B cell (primary cell): ENCODE measurements around the gene CIITA. TPM values are rescaled to one million over a fixed set of nuclear protein-coding genes. Genes with fewer than 3 reads are reported as not detected.

ENCODE experiments used
- ATAC-seq: fragments of 200-7000 bp; cut with Tn5 transposase; one replicate; pipeline ENCODE4 v1.10.0; 2021; ENCODE audit warnings: low read depth, mild to moderate bottlenecking, moderate number of reproducible peaks, moderate library complexity
- CTCF ChIA-PET: fragments of 350-600 bp; sonication (Branson Sonifier 250); formaldehyde crosslinking; loops from one replicate; lab custom pipeline; 2021; ENCODE audit warnings: antibody characterized with exemption, inconsistent platforms; lab: Charles Lee
- POLR2A ChIA-PET: fragments of 350-600 bp; sonication (Branson Sonifier 250); formaldehyde crosslinking; loops from one replicate; lab custom pipeline; 2021; ENCODE audit warnings: antibody characterized with exemption; lab: Charles Lee
- DNase-seq: peaks from one replicate; pipeline ENCODE4 v3.0.0; 2013
- H2AFZ ChIP-seq: 2 replicates; pipeline ENCODE4 v1.6.1; 2012; ENCODE audit warnings: mild to moderate bottlenecking, low read depth, low read length; ENCODE audit not compliant: insufficient read depth, poor library complexity, severe bottlenecking
- H3K27ac ChIP-seq, 2 donors: 1 replicate in 1 of 2; 2 replicates in 1 of 2; pipeline ENCODE4 v1.5.1; 2012 to 2013; ENCODE audit warnings: low read length in 2 of 2, mild to moderate bottlenecking in 2 of 2, moderate library complexity in 1 of 2
- H3K27me3 ChIP-seq, 4 experiments: fragments of 200-600 bp in 1 of 4; sonication (generic) in 1 of 4; replicated peaks in 1 of 4; 1 replicate in 2 of 4; 2 replicates in 2 of 4; pipeline versions ENCODE4 v1.6.1 to v1.7.0; 2013 to 2016; ENCODE audit warnings: low read length in 3 of 4, mild to moderate bottlenecking in 2 of 4, mixed read lengths in 1 of 4, moderate library complexity in 1 of 4; ENCODE audit not compliant: insufficient read depth in 4 of 4, control insufficient read depth in 3 of 4; ENCODE audit errors: control extremely low read depth in 1 of 4
- H3K36me3 ChIP-seq, 2 experiments: replicated peaks in 1 of 2; 1 replicate in 1 of 2; 2 replicates in 1 of 2; pipeline versions ENCODE4 v1.6.1 to v1.7.1; 2013; ENCODE audit warnings: low read length in 1 of 2; ENCODE audit not compliant: insufficient read depth in 2 of 2, control insufficient read depth in 1 of 2; ENCODE audit errors: control extremely low read depth in 1 of 2, extremely low read depth in 1 of 2
- H3K4me1 ChIP-seq, 2 donors: fragments of 200-600 bp in 1 of 2; sonication (generic) in 1 of 2; 1 replicate in 1 of 2; 2 replicates in 1 of 2; pipeline versions ENCODE4 v1.5.1 to v1.6.1; 2013 to 2017; ENCODE audit warnings: low read length in 2 of 2; ENCODE audit not compliant: control insufficient read depth in 2 of 2, insufficient read depth in 2 of 2
- H3K4me2 ChIP-seq: replicated peaks from 2 replicates; pipeline ENCODE3; 2012; ENCODE audit warnings: mild to moderate bottlenecking, low read depth, low read length; ENCODE audit not compliant: poor library complexity, severe bottlenecking
- H3K4me3 ChIP-seq, 5 experiments: fragments of 200-600 bp in 1 of 5; sonication (generic) in 1 of 5; 1 replicate in 3 of 5; 2 replicates in 2 of 5; pipeline versions ENCODE4 v1.5.1 to v1.7.0; 2011 to 2016; ENCODE audit warnings: low read length in 4 of 5, mild to moderate bottlenecking in 4 of 5, low read depth in 2 of 5, control low read depth in 1 of 5, moderate library complexity in 1 of 5; ENCODE audit not compliant: insufficient read depth in 1 of 5; ENCODE audit errors: control extremely low read depth in 1 of 5, extremely low read depth in 1 of 5
- H3K79me2 ChIP-seq: fragments of 200-600 bp; sonication (generic); one replicate; pipeline ENCODE4 v1.6.0; 2016; ENCODE audit warnings: low read length; ENCODE audit not compliant: control insufficient read depth, insufficient read depth
- H3K9ac ChIP-seq: fragments of 200-600 bp; sonication (generic); 2 replicates; pipeline ENCODE4 v1.6.1; 2017; ENCODE audit warnings: mild to moderate bottlenecking, low read length, moderate library complexity
- H3K9me3 ChIP-seq, 3 donors: one replicate each; pipeline versions ENCODE4 v1.6.1 to v1.7.1; 2013; ENCODE audit warnings: low read length in 2 of 3; ENCODE audit not compliant: control insufficient read depth in 2 of 3, insufficient read depth in 1 of 3; ENCODE audit errors: control extremely low read depth in 1 of 3
- H4K20me1 ChIP-seq: 2 replicates; pipeline ENCODE4 v1.6.0; 2012; ENCODE audit warnings: mild to moderate bottlenecking, low read length; ENCODE audit not compliant: insufficient read depth, control insufficient read depth, poor library complexity, severe bottlenecking
- H3K27ac Mint-ChIP-seq: one replicate; pipeline ENCODE4 v1.8.0; 2021; ENCODE audit warnings: mixed read lengths
- H3K27me3 Mint-ChIP-seq: one replicate; pipeline ENCODE4 v1.8.0; 2021; ENCODE audit warnings: mixed read lengths
- H3K4me1 Mint-ChIP-seq: one replicate; pipeline ENCODE4 v1.8.0; 2021; ENCODE audit warnings: mixed read lengths
- H3K4me3 Mint-ChIP-seq: one replicate; pipeline ENCODE4 v1.8.0; 2021; ENCODE audit warnings: mixed read lengths
- H3K9me3 Mint-ChIP-seq: one replicate; pipeline ENCODE4 v1.8.0; 2022; ENCODE audit warnings: mixed read lengths; ENCODE audit not compliant: insufficient read depth
- CTCF ChIP-seq: fragments of 200-600 bp; IDR thresholded peaks from one replicate; pipeline ENCODE4 v1.8.0; 2022; ENCODE audit warnings: antibody characterized with exemption, mild to moderate bottlenecking
- EZH2 ChIP-seq: IDR thresholded peaks from 2 replicates; pipeline ENCODE4 v1.6.1; 2012; ENCODE audit warnings: borderline replicate concordance, low read depth, mild to moderate bottlenecking, moderate library complexity, low read length; ENCODE audit not compliant: insufficient read depth, poor library complexity, severe bottlenecking
- WGBS: methylation state at CpG from one replicate; pipeline ENCODE4 v1.1.5; 2013; ENCODE audit warnings: missing lambda C conversion rate; ENCODE audit not compliant: insufficient coverage; 5-methylcytosine and 5-hydroxymethylcytosine counted together
- intact Hi-C: fragments of 100-400 bp; cut with micrococcal nuclease; formaldehyde crosslinking; loops from one replicate; pipeline ENCODE4 v1.10.0; 2022
- polyA plus RNA-seq: library from polyadenylated mRNA; depleted of rRNA; stranded (reverse); fragments of >200 nt; gene quantifications from 2 replicates; pipeline ENCODE4 v1.2.3, GENCODE V29; 2012
- total RNA-seq, 2 donors: library from RNA; stranded (reverse); fragments of 120-200 nt in 1 of 2; gene quantifications; 1 replicate in 1 of 2; 2 replicates in 1 of 2; pipeline versions ENCODE4 v1.2.3 to v1.2.4, GENCODE V29; 2013 to 2022

Gene CIITA
- total and polyA plus RNA-seq, 2 donors (not counting 1 experiment from before 2014, with no cell fraction given), result 632 to 719 TPM

GRCh38 chr16:10849736-10850477 lies 27.1 kb upstream of the CIITA start:
- Histone ChIP-seq H3K27me3 (no peaks in the 10 kb centered on the region), H3K4me3 (no peak overlapping the region), H3K36me3 (no peaks in the 10 kb centered on the region), H3K9me3 (no peaks in the 10 kb centered on the region), H3K27ac (no peak overlapping the region), H3K4me1 (peaks cover 26 to 39% of the 10 kb centered on the region in 2 donors), H4K20me1 (no peaks in the 10 kb centered on the region), H3K4me2 (no peak overlapping the region), H3K79me2 (no peaks in the 10 kb centered on the region), H2AFZ (no peak overlapping the region), H3K9ac (no peak overlapping the region)
- H3K4me1 Mint-ChIP-seq, result peaks cover 59% of the 10 kb centered on the region
- no peak overlapping the region for H3K4me3 Mint-ChIP-seq
- H3K9me3 Mint-ChIP-seq, result no peaks in the 10 kb centered on the region
- CTCF ChIA-PET, result interaction anchor here (0.7 to 1.5 kb wide), 4 partner anchors 11 to 20 kb away, joined by 3 to 4 read pairs (median 3); no protein-coding TSS in a partner anchor
- H3K27me3 Mint-ChIP-seq, result no peaks in the 10 kb centered on the region
- ATAC-seq, result no peak
- no peak for TF ChIP-seq CTCF
- no peak for TF ChIP-seq EZH2
- no peak overlapping the region for H3K27ac Mint-ChIP-seq
- no peak for DNase-seq
- POLR2A ChIA-PET, result interaction anchor here (0.7 kb wide), 2 partner anchors 28 to 61 kb away, joined by 5 to 12 read pairs; no protein-coding TSS in a partner anchor
- intact Hi-C loops, result no loop called here
- WGBS, result 88% methylated on average over 4 of the region's 7 CpGs

GRCh38 chr16:10850478-10850850 lies 26.5 kb upstream of the CIITA start:
- no peak overlapping the region for H3K4me3 Mint-ChIP-seq
- peaks cover 59% of the 10 kb centered on the region for H3K4me1 Mint-ChIP-seq
- Histone ChIP-seq H3K9ac (no peak overlapping the region), H3K4me1 (peaks cover 27 to 39% of the 10 kb centered on the region in 2 donors), H3K36me3 (no peaks in the 10 kb centered on the region), H3K4me3 (no peak overlapping the region), H4K20me1 (no peaks in the 10 kb centered on the region), H3K9me3 (no peaks in the 10 kb centered on the region), H3K79me2 (no peaks in the 10 kb centered on the region), H3K27ac (no peak overlapping the region), H2AFZ (no peak overlapping the region), H3K27me3 (no peaks in the 10 kb centered on the region), H3K4me2 (no peak overlapping the region)
- H3K9me3 Mint-ChIP-seq, result no peaks in the 10 kb centered on the region
- no peak overlapping the region for H3K27ac Mint-ChIP-seq
- ChIA-PET POLR2A (no interaction called here), CTCF (interaction anchor here (0.6 to 1.5 kb wide), 4 partner anchors 9 to 18 kb away, joined by 3 read pairs; no protein-coding TSS in a partner anchor)
- H3K27me3 Mint-ChIP-seq, result no peaks in the 10 kb centered on the region
- ATAC-seq, result no peak
- intact Hi-C loops, result no loop called here
- TF ChIP-seq EZH2 (no peak), CTCF (no peak)
- no peak for DNase-seq
- 40% methylated on average over 1 of the region's 4 CpGs for WGBS
